Left lung (tissue), 10 donors: ENCODE results near the gene ZCCHC3. TPM values are rescaled to one million over a fixed set of nuclear protein-coding genes. Genes with fewer than 3 reads are reported as not detected.

Source experiments
- ATAC-seq: fragments of 200-7000 bp; cut with Tn5 transposase; one replicate; pipeline ENCODE4 v1.9.1; 2020; ENCODE audit warnings: moderate library complexity
- DNase-seq, 4 donors: peaks; one replicate each; pipeline ENCODE4 v3.0.0-alpha.2; 2013 to 2020
- H3K27ac ChIP-seq, 2 donors: fragments of 200-600 bp; sonication (generic) in 1 of 2; one replicate each; pipeline versions ENCODE4 v1.5.0 to v1.8.0; 2020 to 2021
- H3K27me3 ChIP-seq, 2 donors: fragments of 200-600 bp; sonication (generic) in 1 of 2; one replicate each; pipeline versions ENCODE4 v1.5.0 to v1.8.0; 2020 to 2021
- H3K36me3 ChIP-seq, 2 donors: fragments of 200-600 bp; sonication (generic) in 1 of 2; one replicate each; pipeline versions ENCODE4 v1.5.0 to v1.8.0; 2020 to 2021
- H3K4me1 ChIP-seq, 2 donors: fragments of 200-600 bp; one replicate each; pipeline ENCODE4 v1.8.0; 2021
- H3K4me3 ChIP-seq, 2 donors: fragments of 200-600 bp; sonication (generic) in 1 of 2; one replicate each; pipeline versions ENCODE4 v1.5.0 to v1.8.0; 2020 to 2021; ENCODE audit warnings: mild to moderate bottlenecking in 1 of 2
- H3K9me3 ChIP-seq, 2 donors: fragments of 200-600 bp; sonication (generic) in 1 of 2; one replicate each; pipeline versions ENCODE4 v1.5.0 to v1.8.0; 2020 to 2021
- intact Hi-C, 2 donors: fragments of 100-400 bp; cut with DNase I; formaldehyde crosslinking; loops; one replicate each; pipeline versions ENCODE4 v1.11.2 to v1.14.2; 2022
- polyA plus RNA-seq, 6 donors: library from polyadenylated mRNA; unstranded; fragments of 120-200 nt; gene quantifications; one replicate each; pipeline ENCODE4 v1.2.1, GENCODE V29; 2013; ENCODE audit not compliant: insufficient read length in 6 of 6
- total RNA-seq, 2 donors: library from RNA; stranded (reverse); fragmentation: NEBNext Ultra II Directional; extraction: Animal tissue kit (Norgen Biotek cat#: 25700); gene quantifications; one replicate each; pipeline ENCODE4 v1.2.1, GENCODE V29; 2021
- TF ChIP-seq, protein P1 (sequence below), 2 donors: fragments of 200-600 bp; sonication (generic) in 1 of 2; IDR thresholded peaks; one replicate each; pipeline versions ENCODE4 v1.5.0 to v1.8.0; 2021; ENCODE audit warnings: antibody characterized with exemption in 2 of 2
- donor health status: DM: no; HTN: yes; CAD: no.
- donor health status: DM: no; HTN: no; CAD: no.

Gene ZCCHC3
- total and polyA plus RNA-seq, 8 donors, result 11.5 to 50.5 (median 43.3) TPM

GRCh38 chr20:326645-327185, 29.3 kb downstream of the ZCCHC3 start:
- peak in 2 of 4 donors; percentile 47 to 87 for DNase-seq
- Histone ChIP-seq H3K27me3 (peaks cover 0 to 20% of the 10 kb centered on the region in 2 donors), H3K9me3 (no peaks in the 10 kb centered on the region), H3K4me3 (peak overlapping the region; percentile 67), H3K36me3 (no peaks in the 10 kb centered on the region), H3K4me1 (peaks cover 18 to 48% of the 10 kb centered on the region in 2 donors), H3K27ac (peak overlapping the region; percentile 87 to 96)
- ATAC-seq, result no peak
- TF ChIP-seq, protein P1, sequence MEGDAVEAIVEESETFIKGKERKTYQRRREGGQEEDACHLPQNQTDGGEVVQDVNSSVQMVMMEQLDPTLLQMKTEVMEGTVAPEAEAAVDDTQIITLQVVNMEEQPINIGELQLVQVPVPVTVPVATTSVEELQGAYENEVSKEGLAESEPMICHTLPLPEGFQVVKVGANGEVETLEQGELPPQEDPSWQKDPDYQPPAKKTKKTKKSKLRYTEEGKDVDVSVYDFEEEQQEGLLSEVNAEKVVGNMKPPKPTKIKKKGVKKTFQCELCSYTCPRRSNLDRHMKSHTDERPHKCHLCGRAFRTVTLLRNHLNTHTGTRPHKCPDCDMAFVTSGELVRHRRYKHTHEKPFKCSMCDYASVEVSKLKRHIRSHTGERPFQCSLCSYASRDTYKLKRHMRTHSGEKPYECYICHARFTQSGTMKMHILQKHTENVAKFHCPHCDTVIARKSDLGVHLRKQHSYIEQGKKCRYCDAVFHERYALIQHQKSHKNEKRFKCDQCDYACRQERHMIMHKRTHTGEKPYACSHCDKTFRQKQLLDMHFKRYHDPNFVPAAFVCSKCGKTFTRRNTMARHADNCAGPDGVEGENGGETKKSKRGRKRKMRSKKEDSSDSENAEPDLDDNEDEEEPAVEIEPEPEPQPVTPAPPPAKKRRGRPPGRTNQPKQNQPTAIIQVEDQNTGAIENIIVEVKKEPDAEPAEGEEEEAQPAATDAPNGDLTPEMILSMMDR (IDR thresholded peaks at IDR 0.05), result no peak
- intact Hi-C loops, result loop anchor here in 1 of 2 donors (10.0 kb wide), 1 partner anchor 122 kb away; no protein-coding TSS in a partner anchor

GRCh38 chr20:327186-328026, 30.0 kb downstream of the ZCCHC3 start:
- DNase-seq (peak; percentile 90 to 97 (median 93)), ATAC-seq (peak; percentile 64)
- peaks cover 18 to 48% of the 10 kb centered on the region in 2 donors for H3K4me1 ChIP-seq
- intact Hi-C loops, result loop anchor here in 1 of 2 donors (2.0 to 10.0 kb wide), 2 partner anchors 15 to 123 kb away; no protein-coding TSS in a partner anchor
- peak overlapping the region; percentile 67 for H3K4me3 ChIP-seq
- H3K36me3 ChIP-seq, result no peaks in the 10 kb centered on the region
- H3K9me3 ChIP-seq, result no peaks in the 10 kb centered on the region
- H3K27me3 ChIP-seq, result peaks cover 0 to 20% of the 10 kb centered on the region in 2 donors
- H3K27ac ChIP-seq, result peak overlapping the region; percentile 68 to 72
- TF ChIP-seq, protein P1 (IDR thresholded peaks at IDR 0.05), result no peak

DNA sequence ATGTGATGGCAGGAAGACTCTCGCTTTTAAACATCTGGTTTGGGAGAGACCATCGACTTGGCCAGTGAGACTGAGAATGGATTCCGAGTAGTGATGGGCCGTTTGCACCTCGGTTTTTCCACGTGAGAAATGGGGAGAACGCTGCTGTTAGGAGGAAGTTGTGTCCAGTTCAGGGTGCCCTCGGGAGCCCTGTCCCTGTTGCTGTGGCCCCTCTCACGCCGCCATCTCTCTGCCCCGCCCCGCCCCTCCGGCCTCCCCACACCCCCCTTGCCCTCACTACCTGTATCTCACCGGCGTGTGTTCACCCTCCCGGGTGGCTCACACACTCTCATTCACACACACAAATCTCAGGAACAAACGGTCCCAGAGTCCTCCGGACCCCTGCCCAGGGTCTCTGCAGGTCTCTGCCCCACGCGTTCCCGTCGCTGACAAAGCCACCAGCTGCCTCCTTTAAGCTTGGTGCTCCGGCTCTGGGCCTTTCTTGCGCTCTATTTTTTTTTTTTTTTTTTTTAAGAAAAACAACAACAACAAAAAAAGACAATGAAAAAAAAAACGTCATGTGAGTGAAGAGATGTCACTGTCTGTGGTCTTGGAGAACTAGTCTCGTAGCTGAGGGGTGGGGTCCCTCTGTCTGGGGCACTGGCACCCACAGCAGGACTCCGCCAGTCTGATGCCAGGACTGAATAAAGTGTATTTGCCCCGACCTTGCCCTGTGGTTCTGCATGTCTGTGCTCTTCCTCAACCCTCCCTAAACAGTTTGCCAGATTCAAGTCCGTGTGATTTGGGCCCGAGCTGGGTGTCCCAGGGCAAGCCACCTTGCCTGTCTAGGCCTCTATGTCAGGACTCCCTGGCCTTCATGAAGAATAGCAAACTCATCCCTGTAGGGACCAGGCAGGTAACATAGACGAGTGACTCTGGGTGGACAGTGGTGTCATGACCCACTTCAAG, 30.9 kb downstream of the ZCCHC3 start:
- Histone ChIP-seq H3K27me3 (peaks cover 0 to 20% of the 10 kb centered on the region in 2 donors), H3K9me3 (no peaks in the 10 kb centered on the region), H3K27ac (peak overlapping the region; percentile 68 to 72), H3K4me3 (peak overlapping the region; percentile 67), H3K36me3 (no peaks in the 10 kb centered on the region), H3K4me1 (peaks cover 18 to 48% of the 10 kb centered on the region in 2 donors)
- intact Hi-C loops, result loop anchor here in 1 of 2 donors (2.0 to 10.0 kb wide), 2 partner anchors 14 to 124 kb away; no protein-coding TSS in a partner anchor
- ATAC-seq (no peak), DNase-seq (no peak)
- TF ChIP-seq, protein P1 (IDR thresholded peaks at IDR 0.05), result no peak

- Histone ChIP-seq H3K4me1 (peaks cover 12 to 42% of the 10 kb centered on the region in 2 donors), H3K27ac (no peak overlapping the region), H3K36me3 (no peaks in the 10 kb centered on the region), H3K9me3 (no peaks in the 10 kb centered on the region), H3K4me3 (no peak overlapping the region), H3K27me3 (peaks cover 0 to 20% of the 10 kb centered on the region in 2 donors)
- ATAC-seq (no peak), DNase-seq (no peak)
- intact Hi-C loops, result loop anchor here in 1 of 2 donors (2.0 to 10.0 kb wide), 2 partner anchors 14 to 124 kb away; no protein-coding TSS in a partner anchor
- TF ChIP-seq, protein P1 (IDR thresholded peaks at IDR 0.05), result no peak
Measured at GRCh38 chr20:328975-329695, 31.8 kb downstream of the ZCCHC3 start.
